Measurements from ENCODE around the gene CLTCL1.

DNA sequence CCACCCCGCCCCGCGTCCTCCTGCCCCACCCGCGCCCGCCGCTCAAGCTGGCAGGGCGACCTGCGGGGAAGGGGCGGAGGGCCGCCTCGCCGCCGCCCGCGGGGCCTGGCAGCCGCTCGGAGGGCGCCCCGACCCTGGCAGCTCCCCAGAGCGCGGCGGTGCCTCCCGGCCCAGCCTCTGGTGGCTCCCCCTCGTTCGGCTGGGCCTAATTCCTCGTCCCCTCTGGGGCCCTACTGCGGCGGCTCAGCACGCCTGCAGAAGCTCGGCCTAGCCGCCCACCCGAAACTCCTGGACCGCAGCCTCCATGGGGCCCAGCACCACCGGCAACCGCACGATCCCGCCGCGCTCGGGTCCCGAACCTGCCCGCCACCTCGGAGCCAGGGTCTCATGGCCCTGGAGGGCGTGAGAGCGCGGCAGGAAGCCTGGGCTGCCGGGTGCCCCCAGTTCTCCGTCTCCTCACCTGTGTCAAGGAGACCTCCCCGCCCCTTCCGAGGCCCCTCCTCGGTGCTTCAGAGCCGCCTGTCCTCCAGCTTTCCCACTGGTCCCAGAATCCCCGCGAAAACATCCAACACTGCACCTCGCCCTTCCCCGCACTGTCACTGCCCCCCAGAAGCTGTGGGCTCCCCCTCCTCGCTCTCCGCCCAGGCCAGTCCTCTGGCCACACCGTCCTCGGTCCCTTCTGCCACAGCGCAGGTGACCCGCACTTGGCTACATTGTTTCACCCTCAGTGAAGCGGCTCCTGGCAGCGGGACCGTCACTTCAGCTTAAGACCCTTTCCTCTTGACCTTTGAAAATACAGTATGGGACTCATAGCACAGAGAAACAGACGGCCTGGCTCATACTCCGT lies 140.8 kb downstream of the CLTCL1 start:
- TF ChIP-seq, protein P1, sequence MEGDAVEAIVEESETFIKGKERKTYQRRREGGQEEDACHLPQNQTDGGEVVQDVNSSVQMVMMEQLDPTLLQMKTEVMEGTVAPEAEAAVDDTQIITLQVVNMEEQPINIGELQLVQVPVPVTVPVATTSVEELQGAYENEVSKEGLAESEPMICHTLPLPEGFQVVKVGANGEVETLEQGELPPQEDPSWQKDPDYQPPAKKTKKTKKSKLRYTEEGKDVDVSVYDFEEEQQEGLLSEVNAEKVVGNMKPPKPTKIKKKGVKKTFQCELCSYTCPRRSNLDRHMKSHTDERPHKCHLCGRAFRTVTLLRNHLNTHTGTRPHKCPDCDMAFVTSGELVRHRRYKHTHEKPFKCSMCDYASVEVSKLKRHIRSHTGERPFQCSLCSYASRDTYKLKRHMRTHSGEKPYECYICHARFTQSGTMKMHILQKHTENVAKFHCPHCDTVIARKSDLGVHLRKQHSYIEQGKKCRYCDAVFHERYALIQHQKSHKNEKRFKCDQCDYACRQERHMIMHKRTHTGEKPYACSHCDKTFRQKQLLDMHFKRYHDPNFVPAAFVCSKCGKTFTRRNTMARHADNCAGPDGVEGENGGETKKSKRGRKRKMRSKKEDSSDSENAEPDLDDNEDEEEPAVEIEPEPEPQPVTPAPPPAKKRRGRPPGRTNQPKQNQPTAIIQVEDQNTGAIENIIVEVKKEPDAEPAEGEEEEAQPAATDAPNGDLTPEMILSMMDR (conservative IDR thresholded peaks at IDR 0.05; ENCODE audit: low read depth in 2 of 2) = no peak
- TF ChIP-seq POLR2AphosphoS5 (IDR thresholded peaks at IDR 0.05; ENCODE audit: low read depth) (no peak), EZH2phosphoT487 (IDR thresholded peaks at IDR 0.05; ENCODE audit: unreplicated experiment) (no peak), STAT1 (IDR thresholded peaks at IDR 0.05; ENCODE audit: unreplicated experiment) (no peak)
- TF ChIP-seq, protein P2, sequence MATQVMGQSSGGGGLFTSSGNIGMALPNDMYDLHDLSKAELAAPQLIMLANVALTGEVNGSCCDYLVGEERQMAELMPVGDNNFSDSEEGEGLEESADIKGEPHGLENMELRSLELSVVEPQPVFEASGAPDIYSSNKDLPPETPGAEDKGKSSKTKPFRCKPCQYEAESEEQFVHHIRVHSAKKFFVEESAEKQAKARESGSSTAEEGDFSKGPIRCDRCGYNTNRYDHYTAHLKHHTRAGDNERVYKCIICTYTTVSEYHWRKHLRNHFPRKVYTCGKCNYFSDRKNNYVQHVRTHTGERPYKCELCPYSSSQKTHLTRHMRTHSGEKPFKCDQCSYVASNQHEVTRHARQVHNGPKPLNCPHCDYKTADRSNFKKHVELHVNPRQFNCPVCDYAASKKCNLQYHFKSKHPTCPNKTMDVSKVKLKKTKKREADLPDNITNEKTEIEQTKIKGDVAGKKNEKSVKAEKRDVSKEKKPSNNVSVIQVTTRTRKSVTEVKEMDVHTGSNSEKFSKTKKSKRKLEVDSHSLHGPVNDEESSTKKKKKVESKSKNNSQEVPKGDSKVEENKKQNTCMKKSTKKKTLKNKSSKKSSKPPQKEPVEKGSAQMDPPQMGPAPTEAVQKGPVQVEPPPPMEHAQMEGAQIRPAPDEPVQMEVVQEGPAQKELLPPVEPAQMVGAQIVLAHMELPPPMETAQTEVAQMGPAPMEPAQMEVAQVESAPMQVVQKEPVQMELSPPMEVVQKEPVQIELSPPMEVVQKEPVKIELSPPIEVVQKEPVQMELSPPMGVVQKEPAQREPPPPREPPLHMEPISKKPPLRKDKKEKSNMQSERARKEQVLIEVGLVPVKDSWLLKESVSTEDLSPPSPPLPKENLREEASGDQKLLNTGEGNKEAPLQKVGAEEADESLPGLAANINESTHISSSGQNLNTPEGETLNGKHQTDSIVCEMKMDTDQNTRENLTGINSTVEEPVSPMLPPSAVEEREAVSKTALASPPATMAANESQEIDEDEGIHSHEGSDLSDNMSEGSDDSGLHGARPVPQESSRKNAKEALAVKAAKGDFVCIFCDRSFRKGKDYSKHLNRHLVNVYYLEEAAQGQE (IDR thresholded peaks at IDR 0.05; ENCODE audit: unreplicated experiment) = no peak

Data from GM23338 (cell line).